Karpas-422 (cell line): Measurements from ENCODE around the gene MYL7. TPM values are rescaled to one million over a fixed set of nuclear protein-coding genes. Genes with fewer than 3 reads are reported as not detected.

Experiments used
- small RNA-seq: library from RNA; depleted of rRNA; stranded (forward); fragments of <200 nt; gene quantifications from one replicate; pipeline ENCODE3, GENCODE V24; 2014
- total RNA-seq: library from RNA; depleted of rRNA; stranded (reverse); fragments of >200 nt; shearing (Covaris generic); gene quantifications from 2 replicates; pipeline ENCODE4 v1.2.3, GENCODE V29; 2014; ENCODE audit warnings: low replicate concordance; rRNA removed

Gene MYL7
- total RNA-seq, 1 experiment from 2014 or later, result not detected

Small RNA genes within 50 kb of the gene (small RNA-seq; reads per million reads assigned to genes)
- not detected for gene RNA5SP230

Other genes starting within 250 kb of the MYL7 start
- 30.7 and 34.2 TPM in 2 replicates for gene URGCP, start 234.7 kb downstream of the MYL7 start, total RNA-seq
- gene UBE2D4, start 214.9 kb downstream of the MYL7 start, total RNA-seq, result 19.0 and 29.3 TPM in 2 replicates
- not detected in 2 replicates for gene SPDYE1, start 143.4 kb downstream of the MYL7 start, total RNA-seq
- 116 and 184 TPM in 2 replicates for gene DBNL, start 96.6 kb downstream of the MYL7 start, total RNA-seq
- 1.9 TPM in 1 of 2 replicates, not detected in the other for gene PGAM2, start 75.8 kb downstream of the MYL7 start, total RNA-seq
- 34.5 and 47.1 TPM in 2 replicates for gene POLM, start 58.8 kb downstream of the MYL7 start, total RNA-seq
- 5.9 TPM in 1 of 2 replicates, not detected in the other for gene AEBP1, start 37.0 kb downstream of the MYL7 start, total RNA-seq
- gene POLD2, start 17.8 kb downstream of the MYL7 start, total RNA-seq, result 165 and 217 TPM in 2 replicates
- not detected in 2 replicates for gene GCK, start 48.1 kb upstream of the MYL7 start, total RNA-seq
- 63.1 and 88.6 TPM in 2 replicates for gene YKT6, start 59.6 kb upstream of the MYL7 start, total RNA-seq
- not detected in 2 replicates for gene CAMK2B, start 184.3 kb upstream of the MYL7 start, total RNA-seq